Superior temporal gyrus (tissue), 1 donor: ENCODE results near the gene COLEC12.

ENCODE experiments used
- DNase-seq: peaks from one replicate; pipeline ENCODE4 v3.0.0-alpha.2; 2016; ENCODE audit errors: extremely low spot score

Gene COLEC12

DNA sequence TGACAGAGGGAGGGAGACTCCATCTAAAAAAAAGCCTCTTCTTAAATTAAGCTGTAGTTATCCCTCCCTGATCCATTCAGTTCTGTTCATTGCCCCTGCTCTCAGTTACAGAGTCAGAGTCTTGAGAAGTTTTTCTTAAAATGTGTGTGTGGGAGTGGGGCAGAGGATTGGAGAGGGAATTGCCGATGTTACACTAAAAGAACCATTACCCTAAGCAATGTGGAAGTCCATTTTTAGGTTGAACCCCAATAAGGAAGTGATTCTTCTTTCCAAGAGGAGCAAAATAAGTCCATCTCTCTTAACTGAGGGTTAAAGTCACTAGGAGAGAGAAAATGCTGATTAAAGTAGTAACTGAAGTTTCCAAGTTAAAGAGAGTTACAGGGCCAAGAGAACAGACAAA lies 211.5 kb downstream of the COLEC12 start:
- no peak for DNase-seq

DNA sequence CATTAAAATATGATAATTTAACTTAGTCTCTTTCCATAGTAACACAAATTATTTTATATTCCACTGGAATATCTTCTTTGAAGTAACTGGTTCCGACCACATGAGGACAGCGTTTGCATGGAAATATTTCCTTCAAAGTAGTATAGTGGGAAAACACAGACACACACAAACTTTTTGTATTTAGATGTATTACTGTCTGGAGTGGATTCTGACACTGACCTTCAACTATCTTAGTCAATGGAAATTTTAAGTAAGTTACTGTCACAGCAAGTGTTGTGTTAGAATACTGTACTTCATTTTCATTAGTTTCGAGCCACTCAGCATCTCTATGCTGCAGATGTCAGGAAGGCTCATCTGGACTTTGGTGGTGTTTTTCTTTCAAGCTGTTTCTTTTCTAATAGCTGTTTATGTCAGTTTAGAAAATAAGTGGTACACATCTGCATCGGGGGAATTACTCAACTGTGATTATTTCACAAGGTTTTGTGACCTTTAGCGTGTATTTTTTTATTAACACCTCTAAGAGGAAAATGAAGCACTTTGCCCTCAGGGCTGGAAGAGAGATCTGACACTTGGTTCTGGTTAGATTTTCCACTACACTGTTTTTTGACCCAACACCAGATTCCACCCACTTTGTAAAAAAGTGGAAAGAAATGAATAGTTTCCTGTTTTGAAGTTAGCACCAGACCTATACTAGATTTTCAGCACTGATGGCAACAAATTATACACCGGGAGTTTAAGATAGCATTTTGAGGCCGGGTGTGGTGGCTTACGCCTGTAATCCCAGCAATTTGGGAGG lies 213.8 kb downstream of the COLEC12 start:
- peak; percentile 76 for DNase-seq

DNA sequence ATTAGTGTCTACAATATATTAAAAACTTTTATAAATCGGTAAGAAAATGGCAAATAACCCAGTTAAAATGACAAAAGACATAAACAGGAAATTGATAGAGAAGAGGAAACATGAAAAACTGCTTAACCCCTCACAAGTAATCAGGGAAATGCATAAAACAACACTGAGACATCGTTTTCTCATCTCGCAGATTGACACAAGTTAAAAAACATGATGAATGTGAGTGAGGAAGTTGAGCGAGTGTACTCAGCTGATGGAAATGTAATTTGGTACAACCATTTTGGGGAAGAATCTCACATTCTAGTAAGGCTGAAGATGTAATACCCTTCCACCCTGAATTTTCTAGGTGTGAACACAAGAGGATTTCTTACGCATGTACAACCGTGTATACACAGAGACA lies 214.7 kb downstream of the COLEC12 start:
- no peak for DNase-seq

DNA sequence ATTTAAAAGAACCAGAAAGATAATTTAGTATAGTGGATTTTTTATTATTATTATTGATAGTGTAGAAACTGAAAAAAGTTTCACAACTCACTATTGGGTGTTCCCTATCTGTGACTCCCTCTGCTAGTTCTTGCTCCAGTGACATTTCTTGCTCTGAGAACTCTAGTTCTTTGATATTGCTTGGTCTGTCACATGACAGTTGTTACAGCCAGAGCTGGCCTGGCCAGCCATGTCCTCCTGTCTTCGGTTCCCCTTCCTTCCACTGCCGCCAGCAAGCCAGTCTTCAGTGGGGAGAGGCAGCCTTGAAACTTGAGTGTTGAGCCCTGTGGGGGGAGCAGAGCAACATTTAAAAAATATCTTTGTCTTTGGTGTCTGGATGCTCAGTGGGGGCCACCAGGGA lies 225.0 kb downstream of the COLEC12 start:
- no peak for DNase-seq

DNA sequence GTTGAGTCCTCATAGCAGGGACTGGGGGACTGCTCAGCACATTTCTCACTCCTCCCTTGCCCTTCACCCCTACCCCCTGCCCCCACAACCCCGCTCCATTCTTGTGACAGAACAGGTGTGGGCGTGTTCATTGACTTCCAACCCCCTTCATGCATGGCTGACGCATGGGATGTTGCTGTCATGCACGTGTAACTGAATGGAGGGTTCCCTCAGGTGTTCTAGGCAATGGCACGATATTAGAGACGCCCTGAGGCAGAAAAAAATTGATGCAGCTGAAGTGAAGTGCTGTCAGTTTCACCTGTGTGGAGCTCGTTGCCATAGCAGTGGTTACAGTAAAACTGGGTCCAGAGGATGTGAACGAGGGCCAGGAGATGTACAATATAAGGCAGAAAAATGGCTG lies 226.2 kb downstream of the COLEC12 start:
- no peak for DNase-seq

DNA sequence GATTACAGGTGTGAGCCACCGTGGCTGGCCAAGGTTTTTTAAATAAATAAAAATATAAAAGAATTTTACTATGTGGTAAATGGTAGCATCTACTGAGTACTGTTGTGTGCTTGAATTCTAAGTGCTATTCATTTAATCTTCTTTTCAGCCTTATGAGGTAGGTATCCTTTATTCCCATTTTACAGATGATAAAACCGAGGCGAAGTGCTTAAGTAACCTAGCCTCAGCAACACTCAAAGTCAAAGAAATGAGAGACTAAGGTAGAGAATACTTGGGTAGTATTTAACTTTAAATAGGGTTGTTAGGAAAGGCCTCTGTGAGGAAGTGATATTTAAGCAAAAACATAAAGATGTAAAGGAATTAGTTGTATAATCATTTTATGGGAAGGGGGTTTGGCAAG lies 227.0 kb downstream of the COLEC12 start:
- no peak for DNase-seq

DNA sequence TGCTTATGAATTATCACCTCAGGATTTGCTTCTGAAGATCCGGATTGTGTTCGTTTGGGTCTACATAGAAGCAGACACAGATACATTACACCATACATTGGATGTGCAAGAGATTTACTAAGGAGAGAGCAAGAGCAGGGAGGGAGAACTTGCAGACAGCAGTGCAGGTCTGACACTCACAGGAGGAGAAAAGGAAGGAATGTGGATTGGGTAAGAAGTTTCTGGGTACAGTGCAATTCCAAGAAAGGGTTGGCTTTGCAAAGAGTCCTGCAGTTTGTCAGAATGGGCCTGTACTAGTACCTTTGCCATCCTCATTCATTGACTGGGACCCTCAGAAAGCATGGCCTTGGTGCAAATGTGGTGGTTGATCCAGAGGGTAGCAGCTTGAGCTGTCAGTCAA lies 227.9 kb downstream of the COLEC12 start:
- DNase-seq = no peak

DNA sequence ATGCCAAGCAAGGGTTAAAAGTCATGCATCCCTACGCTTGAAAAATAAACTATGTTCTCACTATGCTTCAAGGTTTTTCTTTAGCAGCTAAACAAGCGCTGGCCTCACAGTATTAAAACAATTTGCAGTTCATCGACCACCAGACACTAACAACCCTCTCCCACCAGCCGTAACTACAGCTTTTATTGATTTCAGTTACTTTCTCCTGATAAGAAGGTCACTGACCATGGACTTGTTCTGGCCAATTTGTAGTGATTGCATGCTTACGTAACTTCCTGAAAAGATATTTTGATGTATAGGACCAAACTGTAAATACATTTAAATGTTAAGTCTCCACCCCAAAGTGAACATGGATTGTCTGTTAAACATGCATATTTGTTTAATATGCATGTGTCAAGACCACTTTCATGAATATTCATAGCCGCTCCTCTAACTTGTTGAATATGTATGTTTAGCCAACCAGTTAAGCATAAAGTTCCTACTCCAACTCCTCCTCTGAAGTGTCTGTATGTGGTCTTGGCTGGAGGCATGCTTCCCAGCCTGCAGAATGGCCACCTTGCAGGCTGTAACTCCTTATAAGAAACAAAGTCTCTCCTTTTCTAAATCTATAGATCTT lies 230.9 kb downstream of the COLEC12 start:
- no peak for DNase-seq

DNA sequence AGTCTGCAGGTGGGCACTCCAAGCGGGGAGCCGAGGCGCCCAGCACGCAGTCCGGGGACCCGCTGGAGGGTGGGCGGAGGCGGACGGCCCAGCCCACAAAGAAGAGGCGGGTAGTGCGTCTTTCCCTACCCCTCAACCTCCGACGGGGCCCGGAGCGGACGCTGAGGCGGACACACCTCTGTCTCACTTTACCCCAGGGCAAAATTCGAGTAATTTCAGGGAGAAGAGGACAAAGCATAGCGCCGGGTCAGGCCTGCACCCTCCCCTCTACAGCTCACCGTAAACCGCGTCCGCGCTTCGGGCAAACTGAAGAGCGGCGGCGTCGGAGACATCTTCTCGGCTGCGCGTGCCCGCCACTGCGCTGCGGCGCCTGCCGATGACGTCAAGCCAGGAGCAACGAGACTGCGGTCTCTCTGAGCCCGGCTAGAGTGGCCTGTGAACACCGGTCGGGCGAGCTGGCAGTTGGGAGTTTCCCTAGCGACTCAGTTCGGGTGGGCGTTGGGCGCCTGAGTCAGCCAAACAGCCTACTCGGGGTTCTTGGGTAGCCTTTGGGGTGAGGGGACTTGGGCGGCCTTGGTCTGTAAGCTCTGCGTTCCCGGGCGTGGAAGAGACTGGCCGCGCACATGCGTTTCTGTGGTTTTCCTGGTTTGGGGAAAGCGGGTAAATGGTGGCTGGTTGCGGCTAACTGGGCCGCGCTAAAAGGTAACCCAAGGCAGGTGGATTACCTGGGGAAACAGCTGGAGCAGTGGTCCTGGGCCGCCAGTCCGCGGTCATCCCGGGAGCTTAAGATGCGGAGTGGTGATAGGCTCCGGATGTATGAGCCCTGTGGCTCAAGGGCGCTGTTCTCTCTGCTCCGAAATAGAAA lies 232.6 kb downstream of the COLEC12 start, which contains the start of gene THOC1:
Gene THOC1 (minus strand): TSS at position 360 of the 865 bp plus-strand sequence. CDS start 28 bp downstream, at position 332.
- peak; percentile 96 for DNase-seq

DNA sequence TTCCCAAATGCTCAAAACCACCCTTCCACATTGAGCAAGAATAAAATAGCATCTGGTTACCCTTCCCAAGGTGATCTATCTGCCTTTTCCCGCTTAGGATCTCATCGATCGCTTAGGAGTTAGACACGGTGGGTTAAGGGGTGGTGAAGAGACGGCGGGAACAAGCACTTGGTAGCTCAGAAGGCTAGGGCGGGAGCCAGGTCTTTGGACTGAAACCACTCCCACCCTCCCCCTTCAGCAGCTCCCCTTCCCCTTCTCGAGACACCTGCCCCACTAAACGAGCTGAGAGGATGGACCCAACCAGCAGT lies 233.2 kb downstream of the COLEC12 start:
- DNase-seq = no peak
